ENCODE measurements around the gene CDC16.
A peak's percentile ranks its signal among the peaks of the same experiment; 100 is the strongest.
"Not testable (repeated sequence)": the region's sequence is repeated elsewhere in the genome, so short reads cannot be mapped to it uniquely, and the experiment has no call there.

CDC16 gene

GRCh38 chr13:114236227-114236626 lies 1.5 kb downstream of the CDC16 start:
- TF ChIP-seq ZNF274 (IDR thresholded peaks at IDR 0.05; ENCODE audit: low read depth, low read length): no peak
- H3K4me3 ChIP-seq (ENCODE audit: low read length): peak overlapping the region; percentile 91

GRCh38 chr13:114237415-114238112 lies 2.9 kb downstream of the CDC16 start:
- no peak for TF ChIP-seq ZNF274 (IDR thresholded peaks at IDR 0.05; ENCODE audit: low read depth, low read length)

GRCh38 chr13:114241918-114242317 lies 7.2 kb downstream of the CDC16 start:
- no peak for TF ChIP-seq ZNF274 (IDR thresholded peaks at IDR 0.05; ENCODE audit: low read depth, low read length)
- no peak overlapping the region for H3K4me3 ChIP-seq (ENCODE audit: low read length)

More at GRCh38 chr13:114237415-114238112, 2.9 kb downstream of the CDC16 start:
- no peak overlapping the region for H3K4me3 ChIP-seq (ENCODE audit: low read length)

- no peak for TF ChIP-seq ZNF274 (IDR thresholded peaks at IDR 0.05; ENCODE audit: low read depth, low read length)
- H3K4me3 ChIP-seq (ENCODE audit: low read length): no peak overlapping the region
These were observed 9.3 kb downstream of the CDC16 start for GRCh38 chr13:114243971-114244370.

GRCh38 chr13:114244637-114245036 lies 9.9 kb downstream of the CDC16 start:
- TF ChIP-seq ZNF274 (IDR thresholded peaks at IDR 0.05; ENCODE audit: low read depth, low read length): no peak
- no peak overlapping the region for H3K4me3 ChIP-seq (ENCODE audit: low read length)

GRCh38 chr13:114248011-114248410 lies 13.3 kb downstream of the CDC16 start:
- no peak for TF ChIP-seq ZNF274 (IDR thresholded peaks at IDR 0.05; ENCODE audit: low read depth, low read length)

GRCh38 chr13:114249077-114249476 lies 14.4 kb downstream of the CDC16 start:
- H3K4me3 ChIP-seq (ENCODE audit: low read length): no peak overlapping the region
- no peak for TF ChIP-seq ZNF274 (IDR thresholded peaks at IDR 0.05; ENCODE audit: low read depth, low read length)

More at GRCh38 chr13:114248011-114248410, 13.3 kb downstream of the CDC16 start:
- H3K4me3 ChIP-seq (ENCODE audit: low read length): no peak overlapping the region

GRCh38 chr13:114251639-114252440 lies 17.1 kb downstream of the CDC16 start:
- H3K4me3 ChIP-seq (ENCODE audit: low read length): not testable (repeated sequence)

- no peak overlapping the region for H3K4me3 ChIP-seq (ENCODE audit: low read length)
- TF ChIP-seq ZNF274 (IDR thresholded peaks at IDR 0.05; ENCODE audit: low read depth, low read length): no peak
These were observed 21.9 kb downstream of the CDC16 start for GRCh38 chr13:114256547-114256946.

GRCh38 chr13:114257014-114257413 lies 22.3 kb downstream of the CDC16 start:
- H3K4me3 ChIP-seq (ENCODE audit: low read length): no peak overlapping the region
- TF ChIP-seq ZNF274 (IDR thresholded peaks at IDR 0.05; ENCODE audit: low read depth, low read length): no peak

GRCh38 chr13:114258589-114258988 lies 23.9 kb downstream of the CDC16 start:
- no peak for TF ChIP-seq ZNF274 (IDR thresholded peaks at IDR 0.05; ENCODE audit: low read depth, low read length)
- no peak overlapping the region for H3K4me3 ChIP-seq (ENCODE audit: low read length)

- no peak overlapping the region for H3K4me3 ChIP-seq (ENCODE audit: low read length)
- TF ChIP-seq ZNF274 (IDR thresholded peaks at IDR 0.05; ENCODE audit: low read depth, low read length): no peak
These were observed 24.7 kb downstream of the CDC16 start for GRCh38 chr13:114259374-114259773.

GRCh38 chr13:114259974-114260373 lies 25.3 kb downstream of the CDC16 start:
- H3K4me3 ChIP-seq (ENCODE audit: low read length): peak overlapping the region; percentile 35; the same call in 1 of the 2 replicates
- TF ChIP-seq ZNF274 (IDR thresholded peaks at IDR 0.05; ENCODE audit: low read depth, low read length): no peak

- TF ChIP-seq ZNF274 (IDR thresholded peaks at IDR 0.05; ENCODE audit: low read depth, low read length): no peak
- H3K4me3 ChIP-seq (ENCODE audit: low read length): no peak overlapping the region; the same call in 1 of the 2 replicates
These were observed 26.1 kb downstream of the CDC16 start for GRCh38 chr13:114260814-114261213.

All from GM08714 (cell line).